NOMO-1 treated with DMSO at 0.1 percent for 48 hours (cell line): ENCODE measurements around the gene KLK14.

ENCODE experiments used
- DNase-seq: peaks from one replicate; lab custom pipeline; 2025; ENCODE audit not compliant: unreplicated experiment; lab: John Stamatoyannopoulos, UW

The KLK14 gene

GRCh38 chr19:51047031-51047335, 35.7 kb downstream of the KLK14 start:
- no peak for DNase-seq

- DNase-seq, result no peak
These were observed 38.4 kb downstream of the KLK14 start for GRCh38 chr19:51044327-51044726.

DNA sequence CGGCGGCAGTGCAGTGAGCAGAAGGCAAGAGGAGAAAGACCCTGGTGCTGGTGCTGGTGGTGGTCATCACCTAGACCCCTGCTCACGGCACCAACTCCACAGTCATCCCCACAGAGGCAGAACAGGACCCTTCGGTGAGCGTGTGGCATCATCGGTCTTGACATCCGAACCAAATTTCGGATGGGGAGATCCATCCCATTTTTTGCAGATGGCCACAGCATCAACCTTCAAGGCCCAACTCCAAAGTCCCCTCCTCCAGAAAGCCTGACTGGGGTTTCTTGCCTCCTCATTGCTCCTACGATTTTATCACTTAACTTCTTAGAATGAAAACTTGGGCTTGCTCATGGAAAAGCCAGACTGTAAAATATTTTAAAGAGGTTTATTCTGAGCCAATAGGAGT, 39.2 kb downstream of the KLK14 start:
- DNase-seq, result no peak

- DNase-seq, result no peak
These were observed 42.5 kb downstream of the KLK14 start for GRCh38 chr19:51040151-51040550.

DNA sequence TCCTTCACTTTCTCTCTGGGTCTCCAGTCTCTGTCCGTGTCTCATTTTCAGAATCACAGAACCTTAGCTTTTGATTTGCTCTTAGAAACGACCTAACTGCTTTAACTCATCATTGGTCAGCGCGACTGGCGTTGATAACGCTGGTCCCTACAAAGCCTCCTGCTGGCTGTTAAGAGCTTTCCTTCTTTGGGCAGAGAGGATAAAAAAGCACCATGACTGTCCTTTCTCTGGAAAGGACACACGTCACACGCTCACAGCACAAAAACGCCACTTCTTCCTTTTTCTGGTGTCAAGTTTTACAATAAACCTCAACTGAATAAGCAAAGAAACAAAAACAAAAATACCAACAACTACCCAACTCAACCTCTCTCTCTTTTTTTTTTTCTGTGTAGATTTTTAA, 46.2 kb downstream of the KLK14 start:
- DNase-seq, result no peak

- no peak for DNase-seq
These were observed 48.0 kb downstream of the KLK14 start, which contains the start of gene KLK12 for GRCh38 chr19:51034704-51035103. KLK12 (minus strand) TSS chr19:51035002; CDS start chr19:51034621, 381 bp downstream.

DNA sequence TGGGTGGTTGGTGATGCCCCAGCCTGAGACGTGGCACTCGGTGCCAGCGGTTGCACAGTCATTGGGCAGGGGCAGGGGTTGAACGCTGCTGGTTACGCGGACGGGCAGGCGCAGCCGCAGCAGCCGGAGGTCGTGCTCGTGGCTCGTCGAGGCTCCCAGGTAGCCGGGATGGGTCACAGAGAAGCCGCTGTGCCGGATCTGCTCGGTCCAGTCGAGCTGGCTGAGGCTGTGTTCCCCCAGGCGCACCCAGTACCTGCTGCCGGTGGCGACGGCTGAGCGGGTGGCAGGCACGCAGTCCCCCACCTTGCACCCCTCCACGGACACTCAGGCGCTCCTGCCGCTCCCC, 50.8 kb downstream of the KLK14 start:
- DNase-seq, result no peak

- no peak for DNase-seq
These were observed 51.3 kb downstream of the KLK14 start for GRCh38 chr19:51031220-51031879.

DNA sequence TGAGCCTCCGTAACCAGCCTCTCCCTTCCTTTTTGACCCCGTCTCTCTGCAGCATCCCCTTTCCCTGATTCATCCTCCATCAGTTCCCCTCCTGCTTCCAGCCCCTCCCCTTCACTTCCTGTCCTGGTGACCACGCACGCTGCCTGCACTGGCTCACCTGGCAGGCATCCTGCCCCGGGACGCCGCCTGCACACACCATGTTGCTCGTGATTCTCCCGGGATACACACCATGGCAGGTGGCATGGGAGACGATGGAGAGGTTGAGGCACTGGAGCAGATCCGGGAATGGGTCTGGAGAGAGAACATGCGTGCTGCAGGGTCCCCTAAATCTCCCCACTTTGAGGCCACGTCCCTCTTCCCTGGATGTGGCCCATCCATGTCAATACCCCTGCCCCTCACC, 52.1 kb downstream of the KLK14 start:
- no peak for DNase-seq

GRCh38 chr19:51029718-51030117, 53.0 kb downstream of the KLK14 start:
- no peak for DNase-seq
